MM.1S (cell line): ENCODE data around the gene MYH7.

Experiments used
- CTCF ChIP-seq: fragments of 300-600 bp; sonication (generic); IDR thresholded peaks from 2 replicates; pipeline ENCODE4 v1.5.1; 2016; ENCODE audit warnings: antibody characterized with exemption, low read length, mixed read lengths
- EZH2 ChIP-seq: fragments of 300-600 bp; sonication (generic); optimal IDR thresholded peaks from 2 replicates; pipeline ENCODE3; 2017; ENCODE audit warnings: low read depth, mild to moderate bottlenecking, antibody characterized with exemption, low read length, mixed read lengths

- TF ChIP-seq CTCF, result no peak
- TF ChIP-seq EZH2, result no peak
These were observed 53.2 kb downstream of the MYH7 start for GRCh38 chr14:23382276-23382675.
